COLO829 (cell line): ENCODE measurements around the gene PTK7.
A peak's percentile ranks its signal among the peaks of the same experiment; 100 is the strongest.
"Not testable (repeated sequence)": the region's sequence is repeated elsewhere in the genome, so short reads cannot be mapped to it uniquely, and the experiment has no call there.

ENCODE experiments used
- DNase-seq: peaks from one replicate; pipeline ENCODE4 v3.0.0; 2012; ENCODE audit warnings: low spot score

Gene PTK7

DNA sequence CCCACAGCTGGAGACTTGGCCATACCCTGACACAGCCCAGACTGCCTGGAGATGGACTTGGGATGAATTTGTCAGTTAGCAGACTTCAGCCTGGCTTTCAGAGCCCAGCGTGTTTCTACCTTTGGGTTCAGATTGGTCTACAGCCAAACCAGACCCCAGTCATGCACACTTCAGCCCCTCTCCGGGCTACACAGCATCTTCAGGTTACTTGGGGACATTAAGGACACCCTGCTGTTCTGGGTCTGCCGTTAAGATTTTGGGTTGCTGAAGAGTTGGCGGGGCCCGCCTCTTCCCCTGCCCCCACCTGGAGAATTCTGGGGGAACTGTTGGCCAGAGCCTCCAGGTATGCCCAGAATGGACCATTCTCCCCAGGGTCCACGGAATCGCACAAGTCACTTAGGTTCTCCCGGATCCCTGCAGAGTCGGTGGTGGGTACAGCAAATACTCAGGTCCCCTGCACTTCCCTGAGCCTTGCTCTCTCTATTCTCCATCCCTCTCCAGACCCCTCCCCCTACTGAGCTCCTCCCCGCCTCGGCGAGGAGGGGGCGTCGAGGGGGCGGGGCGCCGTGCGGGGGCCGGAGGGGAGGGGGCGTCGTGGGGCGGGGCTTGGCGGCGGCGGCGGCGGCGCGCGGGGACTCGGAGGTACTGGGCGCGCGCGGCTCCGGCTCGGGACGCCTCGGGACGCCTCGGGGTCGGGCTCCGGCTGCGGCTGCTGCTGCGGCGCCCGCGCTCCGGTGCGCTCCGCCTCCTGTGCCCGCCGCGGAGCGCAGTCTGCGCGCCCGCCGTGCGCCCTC is at the start of gene PTK7:
Gene PTK7, plus strand, starts transcription at position 645 of the 794 bp plus-strand sequence. CDS start 175 bp downstream, outside the sequence.
- no peak for DNase-seq

- no peak for DNase-seq
These were observed 49.7 kb upstream of the PTK7 start for GRCh38 chr6:43026365-43026764.

DNA sequence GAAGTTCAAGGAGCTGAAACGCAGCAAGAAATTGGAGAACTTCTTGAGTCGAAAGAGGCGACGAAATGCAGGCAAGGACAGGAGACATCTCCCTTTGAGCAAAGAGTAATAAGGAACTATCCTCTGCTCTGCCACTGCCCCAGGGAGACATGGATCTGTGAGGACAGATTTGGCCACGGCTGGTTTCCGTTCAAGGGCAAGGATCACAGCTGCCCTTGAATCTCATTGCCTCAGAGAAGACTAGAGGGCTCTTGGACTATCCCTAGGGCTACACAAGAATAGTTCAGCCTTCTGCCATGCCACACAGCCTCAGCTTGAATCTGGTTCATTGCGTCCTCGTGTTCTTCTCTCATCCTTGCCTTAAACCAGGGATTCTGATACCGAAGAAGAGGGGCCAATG is 47.0 kb upstream of the PTK7 start:
- DNase-seq, result no peak

DNA sequence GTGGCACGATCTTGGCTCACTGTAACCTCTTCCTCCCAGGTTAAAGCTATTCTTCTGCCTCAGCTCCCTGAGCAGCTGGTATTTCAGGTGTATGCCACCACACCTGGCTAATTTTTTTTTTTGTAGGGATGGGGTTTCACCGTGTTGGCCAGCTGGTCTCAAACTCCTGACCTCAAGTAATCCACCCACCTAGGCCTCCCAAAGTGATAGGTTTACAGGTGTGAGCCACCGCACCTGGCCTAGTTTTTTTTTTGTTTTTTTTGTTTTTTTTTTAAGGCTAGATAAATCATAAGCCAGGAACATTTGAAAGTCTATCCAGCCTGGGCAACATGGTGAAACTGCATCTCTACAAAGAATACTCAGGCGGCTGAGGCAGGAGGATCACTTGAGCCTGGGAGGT is 43.8 kb upstream of the PTK7 start:
- no peak for DNase-seq

- DNase-seq, result no peak
These were observed 42.5 kb upstream of the PTK7 start for GRCh38 chr6:43033496-43034189.

DNA sequence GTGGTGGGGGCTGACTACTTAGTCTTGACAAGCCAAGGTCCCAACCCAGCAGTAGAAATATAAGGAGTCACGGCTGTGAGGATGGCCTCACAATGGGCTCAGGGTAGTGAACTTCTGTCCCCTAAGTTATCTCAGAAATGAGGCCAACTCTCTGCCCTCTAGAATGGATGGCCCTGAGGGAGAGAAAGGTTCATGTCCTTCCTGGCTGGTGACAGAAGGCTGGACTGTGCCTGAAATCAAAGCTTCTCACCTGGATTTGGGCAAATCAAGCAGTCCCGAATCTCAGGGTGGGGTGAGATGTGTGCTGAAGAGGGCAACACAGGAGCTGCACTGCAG is 42.0 kb upstream of the PTK7 start:
- DNase-seq, result no peak

- no peak for DNase-seq
These were observed 40.5 kb upstream of the PTK7 start for GRCh38 chr6:43035495-43036194.

DNA sequence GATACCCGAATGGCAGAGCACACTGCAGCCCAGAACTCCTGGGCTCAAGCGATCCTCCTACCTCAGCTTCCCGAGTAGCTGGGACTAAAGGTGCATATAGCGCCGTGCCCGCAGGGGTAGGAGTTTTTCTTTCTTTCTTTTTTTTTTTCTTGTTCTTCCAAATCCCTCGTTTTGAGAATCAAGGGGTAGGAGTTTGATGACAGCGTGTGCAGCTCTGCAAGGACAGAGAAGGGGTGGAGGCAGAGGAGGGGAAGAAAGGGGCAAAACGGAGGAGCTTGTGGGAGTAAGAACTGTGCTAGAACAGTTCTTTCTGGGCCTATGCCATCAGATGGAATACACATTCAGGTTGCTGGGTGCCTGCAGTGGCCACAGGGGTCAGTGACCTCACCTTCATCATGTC is 39.4 kb upstream of the PTK7 start:
- DNase-seq, result no peak

GRCh38 chr6:43037197-43037596 is 38.9 kb upstream of the PTK7 start:
- no peak for DNase-seq

GRCh38 chr6:43037706-43038105 is 38.4 kb upstream of the PTK7 start:
- DNase-seq, result no peak

- DNase-seq, result no peak
These were observed 37.4 kb upstream of the PTK7 start for GRCh38 chr6:43038727-43039126.

DNA sequence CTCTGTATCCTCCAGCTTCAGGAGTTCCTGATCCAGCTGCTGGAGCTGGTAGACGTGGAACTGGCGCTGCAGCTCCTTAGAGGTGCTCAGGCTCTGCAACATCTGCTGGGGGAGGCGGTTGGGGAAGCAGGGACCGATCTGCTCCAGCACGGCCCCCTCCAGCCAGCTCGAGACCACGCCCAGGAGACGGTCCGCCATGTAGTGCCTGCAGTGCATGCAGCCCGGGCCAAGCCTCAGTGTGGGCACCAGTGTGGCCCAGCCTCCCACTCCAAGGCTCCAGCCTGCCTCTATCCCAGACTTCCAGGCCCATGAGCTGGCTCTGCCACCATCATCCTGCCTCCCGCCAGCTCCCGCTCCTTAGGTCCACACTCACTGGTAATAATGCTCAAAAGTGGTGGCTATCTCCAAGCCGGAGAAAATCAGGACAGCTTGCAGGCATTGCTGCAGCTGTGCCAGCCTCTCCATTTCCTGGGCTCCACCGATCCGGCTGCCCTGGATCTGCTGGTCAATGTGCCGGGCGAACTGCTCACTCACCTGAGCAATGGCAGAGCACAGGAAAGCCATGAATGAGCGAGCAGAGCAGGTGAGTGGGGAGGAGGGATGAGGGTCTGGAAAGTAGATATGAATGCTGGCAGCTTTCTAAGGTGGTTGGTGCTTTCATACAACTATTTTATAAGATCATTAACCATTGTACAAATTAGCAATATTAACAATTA is 35.4 kb upstream of the PTK7 start:
- DNase-seq, result no peak

DNA sequence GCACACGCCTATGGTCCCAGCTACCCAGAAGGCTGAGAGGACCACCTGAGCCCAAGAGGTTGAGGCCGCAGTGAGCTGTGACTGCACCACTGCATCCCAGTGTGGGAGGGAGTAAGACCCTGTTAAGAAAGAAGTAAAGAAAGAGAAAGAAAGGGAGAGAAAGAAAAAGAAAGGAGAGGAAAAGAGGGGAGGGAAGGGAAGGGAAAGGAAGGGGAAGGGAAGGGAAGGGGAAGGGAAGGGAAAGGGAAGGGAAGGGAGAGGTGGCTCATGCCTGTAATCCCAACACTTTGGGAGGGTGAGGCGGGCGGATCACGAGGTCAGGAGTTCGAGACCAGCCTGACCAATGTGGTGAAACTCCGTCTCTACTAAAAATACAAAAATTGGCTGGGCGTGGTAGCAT is 34.6 kb upstream of the PTK7 start:
- not testable (repeated sequence) for DNase-seq

DNA sequence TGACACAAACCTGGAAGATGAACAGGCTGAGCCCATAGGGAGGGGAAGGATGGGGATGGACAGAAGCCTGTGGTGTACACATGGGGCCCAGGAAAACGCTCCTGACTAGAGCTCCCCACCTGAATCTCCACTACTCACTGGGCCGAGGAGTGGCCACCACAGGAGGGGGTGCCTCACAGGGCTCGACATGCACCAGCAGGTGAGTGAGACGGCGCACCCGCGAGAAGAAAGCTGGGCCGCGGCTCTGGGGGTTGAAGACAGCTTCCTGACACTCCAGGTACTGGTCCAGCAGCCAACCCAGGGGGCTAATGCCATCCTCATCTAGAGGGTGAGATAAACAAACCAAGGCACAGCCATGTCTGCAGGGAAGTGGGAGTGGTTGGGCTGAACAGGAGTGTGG is 32.8 kb upstream of the PTK7 start:
- DNase-seq, result no peak

- DNase-seq, result no peak
These were observed 30.7 kb upstream of the PTK7 start for GRCh38 chr6:43045371-43045930.

DNA sequence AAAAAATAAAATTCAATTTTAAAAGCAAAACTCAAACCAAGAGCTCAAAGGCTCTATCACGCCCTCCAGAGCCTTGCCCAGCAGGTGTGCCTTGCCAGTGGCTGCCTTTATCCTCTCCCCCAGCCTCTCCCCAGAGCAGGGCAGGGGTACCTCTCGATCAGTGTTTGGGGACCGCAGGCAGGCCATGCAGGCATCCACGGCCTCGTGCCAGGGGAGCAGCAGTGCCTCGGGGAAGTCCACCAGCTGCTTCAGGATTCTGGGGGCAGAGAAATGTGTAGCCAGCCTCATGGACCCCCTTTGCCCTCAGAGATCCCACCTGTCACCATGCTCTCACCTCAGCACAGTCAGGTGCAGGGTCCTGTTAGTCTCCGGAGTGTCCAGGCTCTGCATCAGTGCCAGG is 28.1 kb upstream of the PTK7 start:
- DNase-seq, result no peak

GRCh38 chr6:43050981-43051380 is 25.1 kb upstream of the PTK7 start:
- DNase-seq, result no peak

- no peak for DNase-seq
These were observed 23.8 kb upstream of the PTK7 start for GRCh38 chr6:43052225-43052841.

DNA sequence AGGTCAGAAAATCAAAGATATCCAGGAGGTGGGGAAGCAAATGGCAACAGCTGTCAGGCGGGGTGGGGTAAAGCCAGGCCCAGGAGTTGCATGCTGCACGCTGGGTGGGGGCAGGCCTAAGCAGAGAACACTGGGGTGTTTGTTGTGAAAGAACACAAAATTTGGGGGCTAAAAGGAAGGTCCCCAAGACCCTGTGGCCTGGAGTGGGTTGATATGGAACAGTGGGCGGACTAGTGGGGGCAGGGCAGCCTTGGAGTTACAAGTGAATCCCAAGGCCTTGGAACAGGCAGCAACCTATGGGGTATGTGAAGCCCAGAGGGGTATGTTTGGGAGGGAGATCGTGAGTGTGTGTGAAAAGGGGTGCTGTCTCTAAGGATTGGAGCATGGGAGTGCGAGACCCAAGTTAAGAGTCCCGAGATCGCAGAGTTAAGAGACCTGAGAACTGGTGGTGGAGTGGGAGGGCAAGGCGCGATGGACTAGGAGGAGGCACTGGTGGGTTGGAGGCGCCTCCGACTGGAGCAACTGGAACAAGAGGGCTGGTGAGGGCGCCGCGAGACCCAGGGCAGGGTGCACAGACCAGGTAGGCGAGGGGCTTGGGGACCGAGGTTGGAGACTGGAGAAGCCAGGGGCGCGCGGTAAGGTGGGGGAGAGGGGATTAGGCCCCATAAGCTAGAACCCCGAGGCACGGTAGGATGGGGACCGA is 23.1 kb upstream of the PTK7 start:
- peak; percentile 28 for DNase-seq

DNA sequence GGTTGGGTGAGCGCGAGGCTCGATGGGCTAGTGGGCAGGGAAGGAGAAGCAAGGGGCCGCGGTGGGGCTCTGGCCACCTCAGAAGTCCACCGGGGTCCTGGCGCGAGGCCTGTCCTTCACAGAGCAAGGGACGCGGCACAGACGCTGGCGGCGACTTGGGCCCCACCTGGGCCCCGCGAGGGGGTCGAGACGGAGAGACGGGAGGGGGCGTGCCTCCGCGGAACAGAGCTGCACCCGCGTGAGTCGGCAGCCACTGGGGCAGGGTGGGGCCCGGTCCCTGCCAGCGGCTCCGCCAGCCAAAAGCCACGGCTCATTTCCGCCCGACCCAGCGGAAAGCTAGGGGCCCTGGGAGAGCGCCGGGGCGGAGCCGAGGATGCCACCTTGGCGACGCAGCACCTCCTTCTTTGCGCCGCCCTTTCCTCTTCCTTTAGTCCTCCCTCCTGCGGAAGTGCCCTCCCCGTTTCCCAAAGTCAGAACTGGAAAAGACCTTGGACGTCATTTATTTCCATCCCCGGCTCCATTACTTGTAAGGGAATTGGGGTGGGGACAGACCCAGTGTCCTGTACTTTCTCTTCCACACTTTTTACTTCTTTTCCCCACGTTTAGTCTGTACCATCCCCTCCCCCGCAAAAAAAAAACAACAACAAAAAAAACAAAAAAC is 22.4 kb upstream of the PTK7 start, which contains the start of gene CUL7:
Gene CUL7, minus strand, starts transcription at position 307 of the 661 bp plus-strand sequence. CDS start 1,063 bp downstream, outside the sequence.
- peak; percentile 99 for DNase-seq
